Stimulated activated CD4-positive, alpha-beta T cell treated with anti-CD3 and anti-CD28 coated beads, Interleukin-1b, Interleukin-23, amount 100 ng/mL, for 1 hour (primary cell): ENCODE results near the gene ARHGDIA.

ENCODE experiments used
- DNase-seq, 2 donors: peaks; one replicate each; pipeline ENCODE4 v3.0.0-alpha.2; 2020; ENCODE audit warnings: low read depth in 2 of 2

ARHGDIA gene

DNA sequence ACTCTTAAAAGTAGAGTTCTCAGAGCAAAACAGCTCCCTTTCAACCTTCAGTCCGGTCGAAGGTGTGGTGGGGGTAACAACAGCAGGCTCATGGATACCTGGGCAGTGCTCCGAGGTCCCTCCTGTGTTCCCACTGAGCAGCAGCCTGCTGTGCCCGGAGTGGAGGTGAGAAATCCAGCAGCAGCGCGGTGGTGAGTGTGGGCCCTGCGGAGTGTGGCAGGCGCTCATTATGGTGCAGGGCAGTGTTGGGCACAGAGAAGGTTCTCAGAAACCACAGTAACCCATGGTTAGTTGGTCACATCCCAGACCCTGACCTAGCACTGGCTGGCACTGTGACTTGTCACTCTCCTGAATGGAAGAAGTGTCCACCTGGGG, 5.8 kb downstream of the ARHGDIA start:
- DNase-seq = no peak

DNA sequence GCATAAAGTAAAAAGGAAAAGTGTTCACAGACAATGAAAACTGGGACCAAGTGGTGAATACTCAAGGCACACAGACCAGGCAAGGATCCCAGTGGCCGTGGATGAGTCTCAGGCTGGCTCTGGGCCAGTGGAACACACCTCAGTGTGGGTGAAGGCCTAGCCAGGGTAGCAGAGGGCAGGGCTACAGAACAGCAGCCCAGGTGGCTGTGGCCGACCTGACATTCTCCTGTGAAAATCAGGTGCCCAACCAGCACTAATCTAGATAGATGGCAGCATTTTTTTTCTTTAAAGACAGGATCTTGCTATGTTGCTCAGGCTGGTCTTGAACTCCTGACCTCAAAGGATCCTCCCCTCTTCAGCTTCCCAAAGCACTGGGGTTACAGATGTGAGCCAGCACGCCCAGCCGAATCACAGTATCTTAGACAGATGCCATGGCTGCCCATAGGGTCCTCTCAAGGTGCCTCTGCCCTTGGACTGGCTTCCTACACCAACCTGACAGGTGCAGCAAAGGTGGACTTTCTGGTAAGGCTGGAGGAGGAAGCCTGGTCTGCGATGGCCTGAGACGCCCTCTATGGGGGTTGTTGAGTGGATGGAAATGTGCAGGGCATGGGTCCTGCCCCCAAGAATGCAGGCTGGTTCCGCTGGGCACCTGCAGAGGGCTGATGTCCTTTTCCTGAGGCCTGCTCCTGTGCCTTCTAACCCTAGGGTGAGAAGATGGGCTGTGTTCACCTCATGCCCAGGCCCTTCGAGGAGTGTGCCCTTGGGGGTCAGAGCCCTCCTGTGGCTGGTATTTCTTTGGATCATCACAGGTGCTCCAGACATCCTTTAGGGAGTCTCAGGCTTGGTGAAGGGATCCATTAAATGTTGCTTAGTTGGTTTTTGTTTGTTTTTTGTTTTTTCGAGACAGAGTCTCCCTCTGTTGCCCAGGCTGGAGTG, 7.0 kb downstream of the ARHGDIA start:
- no peak for DNase-seq

DNA sequence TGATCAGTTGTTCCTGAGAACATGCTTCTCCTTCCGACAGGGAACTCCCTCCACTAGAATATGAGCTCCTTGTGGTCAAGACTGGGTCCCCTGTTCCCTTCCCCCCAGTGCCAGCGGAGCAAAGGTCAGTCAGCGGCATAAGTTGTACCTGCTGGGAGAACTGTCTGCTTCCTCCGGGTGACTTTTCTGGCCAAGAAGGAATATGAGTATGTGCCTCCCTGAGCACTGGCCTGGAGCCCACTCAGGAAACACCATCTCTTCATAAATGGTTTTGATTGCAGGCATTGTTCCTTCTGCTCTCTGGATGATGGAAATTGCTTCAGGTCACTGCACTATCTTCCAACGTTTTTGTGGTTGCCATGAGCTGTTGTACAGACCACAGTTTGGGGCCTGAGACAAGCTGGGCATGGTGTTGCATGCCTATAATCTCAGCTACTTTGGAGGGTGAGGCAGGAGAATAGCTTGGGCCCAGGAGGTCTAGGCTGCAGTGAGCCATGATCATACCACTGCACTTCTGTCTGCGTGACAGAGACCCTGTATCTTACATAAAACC, 7.9 kb downstream of the ARHGDIA start:
- no peak for DNase-seq

DNA sequence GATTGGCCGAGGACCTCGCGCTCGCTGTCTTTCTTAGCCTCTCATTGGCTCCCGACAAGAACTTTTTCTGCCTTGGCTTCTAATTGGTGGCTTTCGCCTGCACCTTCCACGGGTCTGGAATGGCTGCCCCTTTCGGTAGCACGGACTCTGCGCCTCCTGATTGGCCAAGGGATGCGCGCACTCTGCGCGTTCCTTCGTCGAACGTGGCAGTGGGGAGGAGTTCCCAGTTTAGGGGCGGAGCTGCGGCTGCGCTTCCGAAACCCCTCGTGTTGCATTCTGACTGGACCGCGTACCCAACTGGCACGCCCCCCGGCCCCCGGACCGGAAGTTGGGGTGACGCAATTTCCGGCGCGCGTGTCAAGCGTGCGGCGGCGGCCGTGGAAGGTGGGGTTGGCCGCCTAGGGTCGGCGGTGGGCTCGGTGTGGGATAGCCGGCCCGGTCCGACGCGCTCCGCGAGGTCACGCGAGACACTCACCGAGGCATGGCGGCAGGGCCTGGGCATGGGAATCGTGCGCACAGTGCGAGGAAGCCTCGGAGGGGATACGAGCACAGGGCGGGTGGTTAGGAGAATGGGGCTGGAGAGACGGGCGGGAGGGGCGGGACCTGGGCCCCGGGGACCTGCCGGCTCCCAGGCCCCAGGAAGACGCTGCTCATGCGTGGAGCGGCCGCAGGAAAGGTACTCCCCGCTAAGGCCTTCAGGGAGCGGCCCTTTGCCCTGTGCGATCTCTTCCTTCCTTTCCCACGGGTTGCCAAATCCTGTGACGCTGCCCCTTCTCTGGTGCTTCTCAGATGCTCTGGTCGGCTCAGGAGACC, 10.2 kb downstream of the ARHGDIA start:
- peak; percentile 98 to 99 for DNase-seq

DNA sequence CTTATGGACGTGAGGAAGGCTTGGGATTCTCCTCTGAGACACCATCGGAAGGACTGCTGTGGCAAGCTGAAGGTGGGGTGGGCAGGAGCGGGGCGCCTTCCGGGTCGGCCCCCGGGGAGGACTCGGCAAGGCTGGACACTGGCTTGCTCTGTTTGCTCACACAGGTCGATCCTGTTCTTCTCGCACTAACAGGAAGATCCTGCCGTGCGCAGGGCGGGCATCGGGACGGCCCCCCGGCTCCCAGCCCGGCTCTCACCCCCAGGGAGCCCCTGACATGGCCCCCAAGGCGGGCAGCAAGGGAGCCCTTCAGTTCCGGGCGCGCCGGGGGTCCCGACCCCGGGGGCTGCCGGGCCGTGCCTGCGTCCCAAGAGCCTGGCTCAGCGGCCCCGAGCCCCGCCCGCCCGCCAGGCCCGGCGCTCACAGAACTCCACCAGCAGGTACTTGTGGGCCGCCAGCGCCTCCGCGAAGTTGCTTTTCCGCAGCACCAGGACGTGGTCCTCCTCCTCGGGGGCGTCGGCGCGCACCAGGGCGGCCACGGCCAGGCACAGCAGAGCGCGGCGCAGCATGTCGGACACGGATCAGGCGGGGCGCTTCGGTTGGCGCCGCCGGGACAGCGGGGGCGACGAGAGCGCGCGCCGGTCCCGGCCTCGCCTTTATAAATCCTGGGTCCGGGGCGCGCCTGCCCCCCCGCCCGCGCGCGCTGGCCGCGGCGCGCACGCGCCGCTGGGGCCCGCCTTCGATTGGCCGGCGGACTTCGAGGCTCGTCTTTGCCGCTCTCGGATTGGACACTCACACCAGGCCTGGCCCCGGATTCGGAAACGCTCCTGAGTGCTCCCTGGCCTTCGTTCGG, 11.0 kb downstream of the ARHGDIA start, which contains the start of gene P4HB:
Gene P4HB, minus strand, starts transcription at position 630 of the 850 bp plus-strand sequence. Its CDS starts 64 bp downstream, at position 566.
- peak in 1 of 2 donors; percentile 84 for DNase-seq

DNA sequence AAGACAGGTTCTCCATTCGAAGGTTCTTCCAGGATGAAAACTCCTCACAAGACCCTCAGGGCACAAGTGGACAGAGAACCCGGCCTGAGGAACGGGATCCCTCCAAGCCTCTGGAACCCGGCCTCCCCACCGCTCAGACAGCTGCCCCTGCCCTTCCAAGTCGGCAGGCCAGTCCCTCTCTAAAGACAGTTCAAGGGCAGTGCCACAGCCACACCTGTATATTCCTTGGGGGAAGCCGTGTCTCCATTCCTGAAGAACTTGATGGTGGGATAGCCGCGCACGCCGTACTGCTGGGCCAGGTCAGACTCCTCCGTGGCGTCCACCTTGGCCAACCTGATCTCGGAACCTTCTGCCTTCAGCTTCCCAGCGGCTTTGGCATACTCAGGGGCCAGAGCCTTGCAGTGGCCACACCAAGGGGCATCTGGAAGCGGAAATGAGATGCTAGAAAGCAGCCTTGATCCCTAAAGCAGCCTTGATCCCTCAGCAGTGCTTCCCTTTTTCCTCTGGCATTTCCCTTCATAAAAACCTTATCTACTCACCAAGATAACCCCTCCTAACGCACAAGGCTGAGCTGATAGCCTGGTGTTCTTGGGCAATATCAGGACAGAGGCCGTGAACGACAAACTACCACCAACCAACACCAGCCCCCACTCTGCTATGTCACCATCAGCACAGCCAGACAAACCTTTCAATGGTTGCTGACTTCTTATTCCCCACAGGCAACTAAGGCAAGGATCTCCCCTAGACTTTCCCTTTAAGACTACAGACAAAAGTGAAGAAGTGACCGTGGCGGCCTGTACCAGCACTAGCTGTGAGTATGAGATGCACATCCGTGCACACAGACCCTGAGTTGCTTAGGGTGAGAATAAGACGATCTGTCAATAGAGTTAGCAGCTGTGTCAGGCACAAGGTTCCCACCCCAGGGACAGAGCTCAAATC, 11.9 kb downstream of the ARHGDIA start:
- no peak for DNase-seq

DNA sequence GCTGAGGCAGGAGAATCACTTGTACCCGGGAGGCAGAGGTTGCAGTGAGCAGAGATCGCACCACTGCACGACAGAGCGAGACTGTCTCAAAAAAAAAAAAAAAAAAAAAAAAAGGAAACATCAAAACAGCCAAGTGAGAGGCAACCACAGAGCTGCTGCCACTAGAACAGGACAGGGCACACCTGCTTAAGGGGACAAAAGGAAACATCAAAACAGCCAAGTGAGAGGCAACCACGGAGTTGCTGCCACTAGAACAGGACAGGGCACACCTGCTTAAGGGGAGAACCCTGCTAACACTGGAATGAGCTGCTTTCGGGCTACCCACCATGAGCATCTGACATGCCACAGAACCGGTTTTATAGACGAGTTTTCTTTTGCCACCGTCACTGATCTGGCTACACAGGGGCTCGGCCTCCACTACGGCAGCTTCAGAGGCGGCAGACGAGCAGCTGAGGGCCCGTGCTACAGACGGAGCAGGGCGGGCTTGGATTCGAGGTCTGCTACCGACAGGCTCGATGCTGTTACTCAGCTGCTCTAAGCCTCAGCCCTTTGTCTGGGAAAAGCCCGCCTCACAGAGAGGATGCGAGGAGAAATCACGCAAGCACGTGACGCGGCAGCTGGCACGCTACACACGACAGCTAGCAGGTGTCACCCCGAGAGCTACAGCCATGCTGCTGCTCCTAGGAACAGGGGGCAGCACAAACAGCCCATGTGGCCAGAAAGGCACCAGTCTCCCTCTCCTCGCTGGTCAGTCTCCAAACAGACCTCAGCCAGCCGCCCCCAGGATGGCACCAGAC, 12.8 kb downstream of the ARHGDIA start:
- DNase-seq = no peak

DNA sequence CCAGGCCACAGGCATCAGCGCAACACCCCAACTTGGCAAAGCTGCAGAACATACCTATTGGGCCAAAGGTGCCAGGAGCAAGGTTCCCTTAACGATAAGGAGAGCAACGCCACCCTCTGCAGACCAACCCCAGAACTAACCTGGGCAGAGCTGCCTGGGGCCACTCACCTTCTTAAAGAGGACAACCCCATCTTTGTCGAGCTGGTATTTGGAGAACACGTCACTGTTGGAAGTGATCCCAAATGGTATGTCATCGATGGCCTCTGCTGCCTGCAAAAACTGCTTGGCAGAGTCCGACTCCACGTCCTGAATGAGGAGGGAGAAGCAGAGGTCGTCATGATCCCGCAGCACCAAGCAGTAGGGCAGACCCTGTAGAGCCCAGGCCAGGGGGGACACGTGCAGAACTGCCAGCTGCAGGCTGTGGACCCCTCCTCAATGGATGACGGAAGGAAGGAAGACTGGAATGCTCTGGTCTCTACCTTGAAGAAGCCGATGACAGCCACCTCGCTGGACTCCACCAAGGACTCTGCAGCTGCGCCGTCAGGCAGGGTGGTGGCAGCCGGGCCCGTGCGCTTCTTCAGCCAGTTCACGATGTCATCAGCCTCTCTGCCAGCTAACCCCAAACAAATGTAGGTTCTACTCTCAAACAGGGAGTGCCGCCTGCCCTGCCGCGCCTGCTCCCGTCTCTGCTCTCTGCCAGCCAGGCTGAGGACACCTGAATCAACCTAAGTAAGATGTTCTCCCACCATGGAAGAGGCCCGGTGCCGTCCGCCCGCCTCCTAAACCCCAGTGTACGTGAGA, 16.0 kb downstream of the ARHGDIA start:
- DNase-seq = no peak

DNA sequence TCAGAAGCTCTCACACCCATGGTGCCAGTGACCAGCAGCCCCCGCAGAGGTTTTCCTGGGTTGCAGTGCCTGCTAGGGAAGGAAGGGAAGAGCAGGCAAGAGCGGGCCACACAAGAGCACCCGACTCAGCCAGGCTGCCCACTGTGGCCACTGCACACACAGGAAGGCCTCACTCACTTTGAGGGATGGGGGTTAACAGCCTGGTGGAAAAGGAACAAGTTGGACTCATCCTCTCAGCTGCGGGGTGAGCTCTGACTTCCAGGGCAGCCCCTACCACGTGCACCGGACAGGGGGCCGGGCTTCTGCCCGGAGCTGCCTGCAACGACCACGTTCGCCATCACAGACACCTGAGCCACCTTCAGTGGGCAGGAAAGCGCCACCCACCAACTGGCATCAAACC, 18.9 kb downstream of the ARHGDIA start:
- no peak for DNase-seq

DNA sequence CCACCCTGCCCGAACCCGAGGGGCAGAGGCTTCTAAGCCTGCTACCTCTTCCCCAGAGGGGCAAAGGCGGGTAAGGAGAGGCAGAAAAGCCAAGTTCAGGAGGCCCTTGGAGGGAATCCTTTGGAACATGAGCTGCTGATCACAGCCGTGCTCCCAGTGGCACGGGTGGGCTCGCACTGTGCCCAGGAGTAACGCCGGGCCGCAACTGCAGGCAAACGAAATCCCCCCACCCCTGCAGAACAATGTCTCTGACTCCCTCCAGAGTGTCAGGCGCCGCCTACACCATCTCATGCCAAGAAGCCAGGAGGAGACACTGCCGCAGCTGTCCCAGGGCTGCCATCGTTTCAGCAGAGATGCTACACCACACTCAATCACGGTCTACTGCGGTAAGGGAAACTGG, 19.7 kb downstream of the ARHGDIA start:
- DNase-seq = no peak

DNA sequence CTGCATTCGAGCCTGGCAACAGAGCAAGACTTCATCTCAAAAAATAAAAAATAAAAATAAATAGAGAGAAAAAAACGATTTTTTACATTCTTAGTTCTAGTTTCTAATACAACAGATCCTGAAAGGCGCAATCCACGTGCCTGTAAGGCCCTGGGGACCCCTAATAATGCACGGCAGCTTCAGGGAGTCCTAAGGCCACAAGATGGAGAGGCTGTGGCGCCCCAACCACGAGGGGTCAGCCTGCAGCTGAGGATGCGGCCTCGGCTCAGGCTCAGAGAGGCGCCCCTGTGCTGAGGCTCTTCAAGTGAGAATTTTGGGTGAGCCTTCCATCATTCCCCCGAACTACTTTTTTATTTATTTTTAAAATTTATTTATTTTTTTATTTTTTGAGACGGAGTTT, 21.7 kb downstream of the ARHGDIA start:
- no peak for DNase-seq

DNA sequence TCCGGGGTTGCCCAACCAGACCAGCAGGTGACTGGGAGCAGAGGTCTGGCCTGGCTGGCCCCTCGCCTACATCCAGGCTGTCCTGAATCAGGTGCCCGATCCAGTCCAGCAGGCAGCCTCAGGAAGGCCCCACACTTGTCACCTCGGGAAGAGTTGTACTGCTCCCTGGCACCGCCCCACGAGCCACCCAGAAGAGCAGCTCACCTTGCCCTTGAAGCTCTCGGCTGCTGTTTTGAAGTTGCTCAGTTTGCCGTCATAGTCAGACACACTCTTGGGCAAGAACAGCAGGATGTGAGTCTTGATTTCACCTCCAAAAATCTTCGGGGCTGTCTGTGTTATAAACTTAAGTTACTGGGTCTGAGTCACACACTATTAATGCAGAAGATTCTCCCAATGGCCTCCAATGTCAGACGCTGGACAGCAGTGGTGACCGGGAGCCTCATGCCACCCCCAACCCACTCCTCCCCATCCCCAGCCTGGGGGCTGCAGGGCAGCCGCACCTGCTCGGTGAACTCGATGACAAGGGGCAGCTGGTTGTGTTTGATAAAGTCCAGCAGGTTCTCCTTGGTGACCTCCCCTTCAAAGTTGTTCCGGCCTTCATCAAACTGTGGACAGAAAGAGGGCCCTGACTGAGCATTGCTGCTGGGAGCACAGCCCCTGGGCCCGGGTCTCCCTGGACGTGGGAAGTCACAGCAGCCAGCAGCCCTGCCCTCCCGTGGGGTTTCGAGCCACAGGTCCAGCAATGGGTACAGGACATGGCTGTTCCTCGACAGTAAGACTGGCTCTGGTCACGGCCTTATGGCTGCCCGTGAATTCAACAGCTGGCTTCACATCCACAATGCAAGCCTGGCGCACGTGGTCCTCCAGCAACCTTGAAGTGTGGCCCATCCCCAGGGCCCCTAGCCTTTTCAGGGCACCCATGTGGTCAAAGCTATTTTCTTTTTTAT, 24.1 kb downstream of the ARHGDIA start:
- no peak for DNase-seq

DNA sequence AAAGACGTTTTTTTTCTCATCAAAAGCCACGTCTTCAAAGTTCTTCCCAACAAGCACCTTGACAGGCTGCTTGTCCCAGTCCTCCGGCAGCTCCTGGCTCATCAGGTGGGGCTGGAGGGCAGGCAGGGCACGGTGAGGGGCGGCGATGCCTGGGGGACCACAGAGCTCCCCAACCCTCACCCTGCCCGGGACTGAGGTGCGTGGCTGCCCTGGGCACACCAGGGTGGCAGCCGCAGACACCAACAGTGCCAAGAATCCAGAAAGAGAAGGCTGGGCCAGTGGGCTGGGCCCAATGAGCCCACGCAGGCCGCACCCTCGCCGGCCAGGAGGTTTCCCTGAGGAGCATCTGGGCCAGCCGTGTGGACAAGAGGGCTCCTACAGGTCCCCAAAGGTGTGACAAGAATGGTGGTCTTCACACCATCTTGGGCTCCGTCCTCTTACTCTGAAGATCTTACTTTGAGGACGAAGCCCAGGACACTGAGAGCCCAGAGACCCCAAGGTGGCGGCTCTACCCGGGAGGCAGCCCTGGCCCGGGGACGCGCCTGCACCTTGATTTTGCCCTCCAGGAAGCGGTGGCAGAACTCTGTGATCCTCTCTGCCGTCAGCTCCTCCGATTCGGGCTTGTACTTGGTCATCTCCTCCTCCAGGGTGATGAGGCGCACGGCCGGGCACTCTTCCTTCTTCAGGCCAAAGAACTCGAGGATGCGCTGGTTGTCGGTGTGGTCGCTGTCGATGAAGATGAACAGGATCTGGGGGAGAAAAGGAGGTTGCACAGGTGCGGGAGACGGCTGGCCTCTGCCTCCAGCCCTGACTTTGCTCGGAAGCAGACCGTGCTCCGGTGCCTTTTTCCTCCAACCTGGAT, 25.0 kb downstream of the ARHGDIA start:
- DNase-seq = no peak

DNA sequence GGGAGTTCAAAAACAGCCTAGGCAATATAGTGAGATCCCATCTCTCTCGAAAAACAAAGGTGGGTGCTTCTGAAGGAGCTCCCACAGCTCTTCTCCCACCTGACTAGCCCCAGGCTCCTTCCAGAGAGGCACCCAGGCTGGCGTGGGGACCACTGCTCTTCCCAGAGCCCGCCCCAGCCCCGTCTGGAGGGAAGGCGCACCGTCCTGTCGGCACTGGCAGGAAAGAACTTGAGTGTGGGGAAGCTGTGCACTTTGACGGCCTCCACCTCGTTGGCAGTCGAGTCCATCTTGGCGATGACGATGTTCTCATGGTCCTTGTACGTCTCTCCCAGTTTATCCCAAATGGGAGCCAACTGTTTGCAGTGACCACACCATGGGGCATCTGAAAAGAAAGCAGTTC, 25.8 kb downstream of the ARHGDIA start:
- DNase-seq = no peak

DNA sequence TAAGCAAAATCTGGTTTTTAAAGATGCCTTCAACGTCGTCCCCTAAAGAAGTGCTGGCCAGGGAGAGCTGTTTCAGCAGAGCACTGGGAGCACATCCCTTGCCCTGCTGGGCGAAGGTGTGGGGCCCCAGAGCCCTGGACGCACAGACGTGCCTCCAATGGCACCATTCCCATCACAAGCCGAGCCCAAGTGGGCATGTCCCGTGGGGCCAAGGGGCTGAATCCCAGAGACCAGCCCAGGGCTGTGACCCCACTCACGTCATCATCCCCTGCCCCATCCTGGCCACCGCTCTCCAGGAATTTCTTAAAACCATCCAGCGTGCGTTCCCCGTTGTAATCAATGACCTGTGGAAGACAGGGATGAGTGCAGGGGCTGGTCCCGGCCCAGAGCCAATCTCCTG, 26.2 kb downstream of the ARHGDIA start:
- DNase-seq = no peak

DNA sequence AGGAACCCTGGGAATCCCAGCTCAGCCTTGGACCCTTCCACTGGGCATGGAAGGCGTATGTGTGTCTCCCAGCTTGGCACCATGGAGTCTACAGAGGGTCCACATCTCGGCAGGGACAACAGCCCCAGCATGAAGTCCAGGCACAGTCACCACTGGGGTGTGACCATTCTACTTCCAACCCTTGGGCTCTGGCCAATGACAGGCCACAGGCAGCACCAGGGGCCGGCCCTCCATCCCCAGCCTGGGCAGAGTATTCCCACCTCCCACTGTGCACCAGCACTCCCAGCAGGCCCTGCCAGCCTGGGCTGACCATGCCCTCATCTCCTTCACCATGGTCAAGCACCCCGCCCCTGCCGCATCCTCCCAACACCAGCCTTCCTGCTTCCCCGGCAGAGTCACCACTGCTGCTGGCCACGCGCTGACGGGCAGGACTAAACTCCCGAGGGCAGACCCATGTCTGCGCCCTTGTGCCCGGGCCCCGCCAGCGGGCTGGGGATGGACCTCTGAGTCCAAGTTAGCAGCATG, 26.7 kb downstream of the ARHGDIA start:
- DNase-seq = no peak
